Right lobe of liver (tissue), 4 donors: ENCODE data around the gene SYNGR2.

Experiments
- CTCF ChIP-seq, 4 donors: fragments of 200-600 bp in 3 of 4; fragments of 450-650 bp in 1 of 4; IDR thresholded peaks; one replicate each; pipeline versions ENCODE4 v1.5.1 to v1.8.0; 2016 to 2022; ENCODE audit warnings: antibody characterized with exemption in 4 of 4, mild to moderate bottlenecking in 2 of 4
- POLR2A ChIP-seq: fragments of 450-650 bp; IDR thresholded peaks from one replicate; pipeline ENCODE4 v1.6.1; 2017; ENCODE audit warnings: antibody characterized with exemption, mild to moderate bottlenecking
- donor health status: DM: no; HTN: no; CAD: no.
- donor health status: DM: no; HTN: no; CAD: no.
- donor health status: DM: no; HTN: yes; CAD: no.

GRCh38 chr17:78174870-78175642 is 6.7 kb downstream of the SYNGR2 start:
- TF ChIP-seq POLR2A (peak; percentile 47), CTCF (IDR thresholded peaks at IDR 0.05) (peak in 2 of 4 donors; percentile 5 to 30)
